ENCODE measurements around the gene CAMTA1.

Gene CAMTA1

GRCh38 chr1:6924891-6925290, 139.6 kb downstream of the CAMTA1 start:
- no peak for FAIRE-seq
- TF ChIP-seq, protein P1, sequence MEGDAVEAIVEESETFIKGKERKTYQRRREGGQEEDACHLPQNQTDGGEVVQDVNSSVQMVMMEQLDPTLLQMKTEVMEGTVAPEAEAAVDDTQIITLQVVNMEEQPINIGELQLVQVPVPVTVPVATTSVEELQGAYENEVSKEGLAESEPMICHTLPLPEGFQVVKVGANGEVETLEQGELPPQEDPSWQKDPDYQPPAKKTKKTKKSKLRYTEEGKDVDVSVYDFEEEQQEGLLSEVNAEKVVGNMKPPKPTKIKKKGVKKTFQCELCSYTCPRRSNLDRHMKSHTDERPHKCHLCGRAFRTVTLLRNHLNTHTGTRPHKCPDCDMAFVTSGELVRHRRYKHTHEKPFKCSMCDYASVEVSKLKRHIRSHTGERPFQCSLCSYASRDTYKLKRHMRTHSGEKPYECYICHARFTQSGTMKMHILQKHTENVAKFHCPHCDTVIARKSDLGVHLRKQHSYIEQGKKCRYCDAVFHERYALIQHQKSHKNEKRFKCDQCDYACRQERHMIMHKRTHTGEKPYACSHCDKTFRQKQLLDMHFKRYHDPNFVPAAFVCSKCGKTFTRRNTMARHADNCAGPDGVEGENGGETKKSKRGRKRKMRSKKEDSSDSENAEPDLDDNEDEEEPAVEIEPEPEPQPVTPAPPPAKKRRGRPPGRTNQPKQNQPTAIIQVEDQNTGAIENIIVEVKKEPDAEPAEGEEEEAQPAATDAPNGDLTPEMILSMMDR (IDR thresholded peaks at IDR 0.05; ENCODE audit: insufficient read depth, missing control alignments) = no peak
- no peak for DNase-seq (ENCODE audit: insufficient read length, low spot score)

- TF ChIP-seq, protein P1 (IDR thresholded peaks at IDR 0.05; ENCODE audit: insufficient read depth, missing control alignments) = no peak
- DNase-seq (ENCODE audit: insufficient read length, low spot score) = no peak
- no peak for FAIRE-seq
Observed at GRCh38 chr1:6927626-6928025, 142.4 kb downstream of the CAMTA1 start.

DNA sequence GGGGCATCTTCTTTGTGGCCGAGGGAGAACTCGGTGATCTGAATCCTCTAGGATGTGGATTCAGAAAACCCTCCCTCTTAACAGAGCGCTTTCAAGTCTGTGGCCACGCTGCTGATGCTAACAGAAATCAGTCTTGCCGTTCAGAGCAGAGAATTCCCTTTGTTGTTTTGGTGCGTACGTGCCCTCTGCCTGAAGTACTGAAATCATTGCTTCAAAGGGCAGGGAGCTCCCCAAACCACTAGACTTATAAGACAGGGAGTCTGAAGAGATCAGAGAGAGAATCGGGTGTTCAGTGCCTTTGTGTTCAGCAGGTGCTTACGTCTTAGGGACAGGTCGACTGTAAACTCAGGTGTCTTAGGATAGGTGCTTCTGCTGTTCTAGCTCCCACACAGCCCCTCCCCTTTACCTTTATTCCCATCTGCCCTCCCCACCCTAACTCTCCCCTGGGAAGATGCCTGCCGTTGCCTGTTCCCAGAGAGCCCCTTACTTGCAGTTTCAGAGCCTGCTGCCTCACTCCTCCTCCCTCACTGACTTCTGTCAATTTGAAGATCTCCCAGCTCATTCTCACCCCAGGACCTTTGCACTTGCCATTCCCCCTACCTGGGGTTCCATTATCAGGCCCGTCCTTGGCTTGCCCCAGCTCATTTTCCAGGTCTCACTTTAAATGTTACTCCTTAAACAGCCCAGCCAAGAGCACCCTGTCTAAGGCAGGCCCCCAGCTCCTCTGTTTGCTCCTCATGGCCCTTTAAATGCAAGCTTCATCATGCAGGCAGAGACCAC, 143.0 kb downstream of the CAMTA1 start:
- DNase-seq (ENCODE audit: insufficient read length, low spot score) (no peak), FAIRE-seq (no peak)
- TF ChIP-seq, protein P1 (IDR thresholded peaks at IDR 0.05; ENCODE audit: insufficient read depth, missing control alignments) = no peak

GRCh38 chr1:6930732-6931300, 145.6 kb downstream of the CAMTA1 start:
- FAIRE-seq (no peak), DNase-seq (ENCODE audit: insufficient read length, low spot score) (no peak)
- TF ChIP-seq, protein P1 (IDR thresholded peaks at IDR 0.05; ENCODE audit: insufficient read depth, missing control alignments) = no peak

DNA sequence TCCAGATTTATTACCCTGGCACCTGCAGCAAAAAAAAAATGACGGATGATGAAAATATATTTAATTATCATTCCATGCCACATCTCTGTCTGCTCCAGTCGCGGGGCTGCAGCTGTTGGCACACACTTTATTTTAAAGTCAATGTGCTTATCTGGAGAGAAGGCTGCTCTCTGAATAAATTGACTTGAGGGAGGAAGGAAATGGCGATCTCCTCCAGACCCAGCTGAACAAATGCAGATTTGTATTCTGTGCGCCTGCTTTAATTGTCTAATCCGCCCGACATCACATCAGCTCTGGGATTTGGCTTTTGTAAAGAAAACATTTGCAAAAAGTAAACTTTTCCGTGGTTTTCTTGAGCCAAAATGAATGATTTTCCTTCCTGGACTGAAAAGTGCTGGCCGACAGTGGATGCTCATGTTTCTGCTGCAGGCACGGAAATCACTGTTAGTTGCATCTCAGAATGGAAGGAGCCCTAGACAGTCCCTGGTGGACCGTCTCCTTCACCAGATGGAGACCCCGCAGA, 150.2 kb downstream of the CAMTA1 start:
- TF ChIP-seq, protein P1 (IDR thresholded peaks at IDR 0.05; ENCODE audit: insufficient read depth, missing control alignments) = no peak
- no peak for FAIRE-seq

DNA sequence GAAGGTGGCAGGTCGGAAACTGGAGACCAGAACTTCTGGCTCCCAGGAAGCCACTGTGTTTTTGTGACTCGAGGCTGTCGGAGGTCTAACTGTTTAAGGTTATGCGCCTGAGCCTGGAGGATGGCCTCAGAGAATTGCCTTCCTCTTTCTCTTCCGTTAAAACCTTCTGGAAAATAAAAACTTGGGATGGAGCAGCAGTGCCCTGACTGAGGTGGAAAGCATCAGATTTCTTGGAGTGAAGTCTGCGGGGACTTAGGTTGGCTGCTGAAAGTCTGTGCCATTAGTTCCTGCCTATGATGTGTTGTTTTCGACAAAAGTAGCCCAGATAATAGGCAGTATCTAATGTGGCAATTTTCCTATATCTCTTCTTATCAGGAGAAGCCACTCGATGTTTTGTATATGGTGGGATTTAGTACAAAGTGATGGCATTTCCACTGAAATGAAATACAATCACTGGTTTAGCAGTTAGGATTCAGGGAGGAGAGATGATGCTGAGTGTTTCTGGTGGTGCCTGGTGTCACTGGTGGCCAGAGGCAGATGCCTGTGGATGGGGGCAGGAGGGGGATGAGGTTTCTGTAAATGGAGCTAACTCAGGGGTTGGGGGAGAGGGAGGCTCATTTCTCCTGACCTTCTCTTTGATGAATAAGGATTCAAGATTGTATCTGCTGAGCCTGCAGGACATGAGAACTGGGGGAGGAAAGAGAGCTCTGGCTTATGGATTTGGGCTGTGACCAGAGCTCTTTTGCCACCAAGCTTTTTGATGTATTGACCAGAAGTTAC, 150.8 kb downstream of the CAMTA1 start:
- FAIRE-seq (no peak), DNase-seq (ENCODE audit: insufficient read length, low spot score) (no peak)
- TF ChIP-seq, protein P1 (IDR thresholded peaks at IDR 0.05; ENCODE audit: insufficient read depth, missing control alignments) = no peak

More for the DNA sequence above, 150.2 kb downstream of the CAMTA1 start:
- no peak for DNase-seq (ENCODE audit: insufficient read length, low spot score)
